ENCODE measurements around the gene AEBP2. TPM values are rescaled to one million over a fixed set of nuclear protein-coding genes. Genes with fewer than 3 reads are reported as not detected.

AEBP2 gene
- total RNA-seq, 1 experiment from 2014 or later, result 12.3 TPM

DNA sequence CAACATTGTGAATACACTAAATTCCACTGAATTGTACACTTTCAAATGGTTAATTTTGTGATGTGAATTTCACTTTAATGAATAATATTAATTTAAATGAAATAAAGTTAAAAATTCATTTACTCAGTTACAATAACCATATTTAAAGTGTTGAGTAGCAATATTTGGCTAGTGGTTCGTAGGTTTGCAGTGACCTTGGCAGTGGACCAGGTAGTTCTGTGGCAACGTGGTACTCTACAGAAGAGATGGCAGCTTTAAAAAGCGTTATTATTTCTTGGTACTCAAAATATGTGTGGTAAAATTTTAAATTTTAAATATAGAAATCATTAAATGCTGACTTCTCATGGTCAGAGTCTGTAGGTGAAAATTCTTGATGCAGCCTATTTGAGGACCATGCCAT lies 51.6 kb downstream of the AEBP2 start:
- Histone ChIP-seq H3K4me3 (ENCODE audit: insufficient read depth, low read depth, low read length) (no peak overlapping the region), H3K27me3 (ENCODE audit: control insufficient read depth, insufficient read depth, low read length) (no peaks in the 10 kb centered on the region), H3K36me3 (replicated peaks; ENCODE audit: control insufficient read depth, insufficient read depth, low read length) (peaks cover 2% of the 10 kb centered on the region; the same call in 1 of the 2 replicates)
- no peak for DNase-seq

DNA sequence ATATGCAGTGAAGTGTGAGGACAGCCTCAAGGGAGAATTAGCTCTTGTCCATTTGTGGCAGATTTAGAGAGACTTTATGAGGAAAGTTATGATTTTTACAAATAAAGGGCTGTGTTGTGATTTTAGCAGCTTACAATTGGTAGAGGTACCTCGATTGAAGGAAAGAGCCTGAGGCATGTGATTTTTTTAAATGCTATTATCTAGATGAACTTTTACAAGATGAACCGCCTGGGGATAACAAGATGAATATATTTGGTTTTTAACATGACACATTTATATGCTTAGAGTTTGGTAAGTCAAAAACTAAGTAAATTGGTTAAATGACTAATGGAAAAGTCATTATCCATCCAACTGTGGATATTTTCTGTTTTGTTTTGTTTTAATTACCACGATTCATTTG lies 52.6 kb downstream of the AEBP2 start:
- no peak overlapping the region for H3K4me3 ChIP-seq (ENCODE audit: insufficient read depth, low read depth, low read length)
- no peaks in the 10 kb centered on the region for H3K27me3 ChIP-seq (ENCODE audit: control insufficient read depth, insufficient read depth, low read length)
- peaks cover 2% of the 10 kb centered on the region; the same call in 1 of the 2 replicates for H3K36me3 ChIP-seq (replicated peaks; ENCODE audit: control insufficient read depth, insufficient read depth, low read length)
- no peak for DNase-seq

DNA sequence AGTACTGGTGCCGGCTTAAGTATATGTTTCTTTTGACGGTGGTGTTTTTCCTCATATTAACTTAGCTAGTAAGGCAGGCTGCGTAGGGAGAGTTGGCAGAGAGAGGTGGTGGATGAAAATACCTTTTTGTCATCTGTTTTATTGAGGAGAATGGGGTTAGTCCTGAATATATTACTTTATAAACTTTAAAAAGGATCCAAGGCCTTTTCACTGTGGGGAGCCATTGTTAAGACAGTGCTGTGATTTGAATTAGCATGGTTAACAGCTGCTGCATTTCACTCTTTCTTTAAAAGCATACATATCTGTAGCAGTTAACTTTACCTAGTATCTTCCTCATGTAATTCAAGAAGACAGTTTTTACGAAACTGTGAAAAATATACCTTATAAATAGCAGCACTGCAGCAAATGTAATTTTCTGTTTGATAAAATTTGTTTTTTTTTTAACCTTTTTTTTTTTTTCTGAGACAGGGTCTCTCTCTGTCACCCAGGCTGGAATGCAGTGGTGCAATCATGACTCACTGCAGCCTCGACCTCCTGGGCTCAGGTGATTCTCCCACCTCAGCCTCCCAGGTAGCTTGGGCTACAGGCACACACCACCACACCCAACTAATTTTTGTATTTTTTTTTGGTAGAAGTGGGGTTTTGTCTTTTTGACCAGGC lies 57.1 kb downstream of the AEBP2 start:
- Histone ChIP-seq H3K36me3 (replicated peaks; ENCODE audit: control insufficient read depth, insufficient read depth, low read length) (peaks cover 4% of the 10 kb centered on the region), H3K27me3 (ENCODE audit: control insufficient read depth, insufficient read depth, low read length) (no peaks in the 10 kb centered on the region), H3K4me3 (ENCODE audit: insufficient read depth, low read depth, low read length) (no peak overlapping the region)
- DNase-seq, result no peak

DNA sequence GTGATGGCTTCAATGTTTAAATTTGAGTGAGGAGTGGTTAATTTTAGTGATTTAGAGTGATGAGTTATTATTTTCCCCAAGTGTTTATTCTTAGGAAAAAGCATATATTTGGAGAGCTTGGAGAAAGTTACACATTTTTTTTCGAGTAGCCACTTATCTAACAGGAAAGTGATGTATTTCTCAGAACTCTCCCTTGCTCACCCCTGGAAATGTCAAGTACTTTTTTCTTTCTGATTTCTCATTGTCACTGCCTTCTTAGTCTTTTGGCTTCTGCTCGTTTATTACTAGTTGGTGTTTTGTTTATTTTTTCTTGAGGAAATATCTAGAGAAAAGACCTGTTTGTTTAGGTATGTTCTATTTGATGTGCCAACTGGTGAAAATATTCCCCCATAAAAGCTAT lies 58.8 kb downstream of the AEBP2 start:
- peaks cover 4% of the 10 kb centered on the region for H3K36me3 ChIP-seq (replicated peaks; ENCODE audit: control insufficient read depth, insufficient read depth, low read length)
- no peaks in the 10 kb centered on the region for H3K27me3 ChIP-seq (ENCODE audit: control insufficient read depth, insufficient read depth, low read length)
- DNase-seq, result no peak
- H3K4me3 ChIP-seq (ENCODE audit: insufficient read depth, low read depth, low read length), result no peak overlapping the region

DNA sequence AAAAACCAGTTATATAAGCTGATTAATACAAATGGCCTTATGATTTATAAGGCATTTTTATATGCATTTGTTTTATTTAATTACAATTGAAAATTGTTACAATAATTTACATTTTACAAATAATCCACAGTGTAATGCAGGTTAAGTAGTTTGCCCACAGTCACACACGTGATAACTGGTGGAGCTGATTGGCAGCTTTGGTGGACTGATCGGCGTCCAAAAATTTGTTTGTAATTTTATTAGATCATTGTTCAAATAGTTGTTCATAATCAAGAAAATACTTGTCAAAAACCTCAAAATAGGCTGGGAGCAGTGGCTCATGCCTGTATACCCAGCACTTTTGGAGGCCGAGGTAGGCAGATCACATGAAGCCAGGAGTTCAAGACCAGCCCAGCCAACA lies 59.7 kb downstream of the AEBP2 start:
- Histone ChIP-seq H3K27me3 (ENCODE audit: control insufficient read depth, insufficient read depth, low read length) (no peaks in the 10 kb centered on the region), H3K36me3 (replicated peaks; ENCODE audit: control insufficient read depth, insufficient read depth, low read length) (peaks cover 3% of the 10 kb centered on the region), H3K4me3 (ENCODE audit: insufficient read depth, low read depth, low read length) (no peak overlapping the region)
- no peak for DNase-seq

DNA sequence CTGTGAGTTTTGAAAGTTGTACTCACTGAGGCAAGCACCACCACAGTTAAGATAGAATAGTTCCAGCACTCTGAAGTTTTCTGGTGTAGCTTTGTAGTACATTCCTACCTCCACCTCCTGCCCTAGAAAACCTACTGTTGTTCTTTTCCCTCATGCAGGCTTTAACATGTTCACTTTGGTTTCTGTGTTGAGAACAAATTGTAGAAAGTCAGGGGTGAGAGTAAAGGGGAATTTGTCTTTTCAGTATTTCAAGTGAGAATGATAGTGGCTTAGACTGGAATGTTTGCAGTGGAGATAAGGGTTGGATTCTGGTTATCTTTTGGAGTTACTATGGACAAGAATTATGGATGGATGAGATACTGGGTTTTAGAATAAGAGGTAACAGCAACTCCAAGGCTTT lies 67.2 kb downstream of the AEBP2 start:
- peaks cover 2% of the 10 kb centered on the region for H3K36me3 ChIP-seq (replicated peaks; ENCODE audit: control insufficient read depth, insufficient read depth, low read length)
- no peak for DNase-seq
- no peaks in the 10 kb centered on the region for H3K27me3 ChIP-seq (ENCODE audit: control insufficient read depth, insufficient read depth, low read length)
- H3K4me3 ChIP-seq (ENCODE audit: insufficient read depth, low read depth, low read length), result no peak overlapping the region

DNA sequence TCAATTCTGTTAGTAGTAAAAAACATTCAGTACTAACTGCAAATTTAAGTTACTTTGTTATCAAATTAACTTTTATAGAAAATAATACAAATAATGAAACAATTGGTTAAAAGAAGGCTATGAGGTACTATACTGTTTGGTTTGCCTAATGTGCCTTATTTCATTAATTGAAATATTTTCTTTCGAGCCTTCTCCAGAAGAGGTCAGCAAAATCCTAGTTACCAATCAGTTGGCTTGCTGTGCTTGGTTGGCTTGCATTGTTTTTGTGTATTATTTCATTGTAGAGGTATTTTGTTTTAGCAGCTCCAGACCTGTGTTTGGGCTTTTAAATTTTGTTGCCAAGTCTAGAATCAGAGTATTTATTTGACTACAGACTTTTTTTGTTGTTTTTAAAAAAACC lies 68.5 kb downstream of the AEBP2 start:
- no peaks in the 10 kb centered on the region for H3K27me3 ChIP-seq (ENCODE audit: control insufficient read depth, insufficient read depth, low read length)
- H3K4me3 ChIP-seq (ENCODE audit: insufficient read depth, low read depth, low read length), result no peak overlapping the region
- H3K36me3 ChIP-seq (replicated peaks; ENCODE audit: control insufficient read depth, insufficient read depth, low read length), result peaks cover 3% of the 10 kb centered on the region
- DNase-seq, result no peak

DNA sequence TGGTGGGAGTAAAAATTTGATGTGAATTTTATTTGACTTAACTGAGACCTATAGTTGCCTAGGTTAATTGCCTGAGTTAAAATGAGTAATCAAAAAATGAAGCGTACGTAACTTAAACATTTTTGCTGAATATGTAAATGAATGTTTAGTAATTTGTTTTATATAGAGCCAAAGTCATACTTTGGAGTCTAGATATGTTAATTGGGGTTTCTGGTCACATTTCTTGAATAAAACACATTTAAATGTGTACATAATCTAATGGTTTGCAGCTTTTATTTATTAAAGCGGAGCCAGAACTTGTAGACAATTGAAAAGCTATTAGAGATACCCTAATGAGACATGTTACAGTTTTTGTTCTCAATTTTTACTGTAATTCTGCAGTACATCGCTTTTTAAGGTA lies 71.2 kb downstream of the AEBP2 start:
- no peak for DNase-seq

DNA sequence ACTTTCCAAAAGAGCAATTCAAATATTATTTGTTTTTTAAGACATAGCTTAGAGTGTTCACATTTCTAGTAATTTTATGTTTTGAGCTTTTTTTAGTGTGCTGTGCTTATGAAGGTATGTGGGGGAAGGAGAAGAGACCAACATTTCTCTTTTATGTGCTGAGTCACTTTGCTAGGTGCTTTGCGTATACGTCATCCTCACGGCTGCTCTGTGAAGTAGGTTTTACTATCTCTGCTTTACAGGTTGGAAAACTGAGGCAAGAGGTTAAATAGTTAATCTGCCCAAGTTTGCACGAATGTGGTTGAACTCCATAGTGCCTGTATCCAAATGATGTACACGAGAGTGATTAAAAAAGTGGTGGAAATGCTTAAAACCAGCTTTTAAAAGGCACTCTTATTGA lies 75.9 kb downstream of the AEBP2 start:
- H3K4me3 ChIP-seq (ENCODE audit: insufficient read depth, low read depth, low read length), result no peak overlapping the region
- H3K36me3 ChIP-seq (replicated peaks; ENCODE audit: control insufficient read depth, insufficient read depth, low read length), result peaks cover 2% of the 10 kb centered on the region
- DNase-seq, result no peak
- no peaks in the 10 kb centered on the region for H3K27me3 ChIP-seq (ENCODE audit: control insufficient read depth, insufficient read depth, low read length)

More for the DNA sequence above, 71.2 kb downstream of the AEBP2 start:
- no peaks in the 10 kb centered on the region for H3K27me3 ChIP-seq (ENCODE audit: control insufficient read depth, insufficient read depth, low read length)
- H3K36me3 ChIP-seq (replicated peaks; ENCODE audit: control insufficient read depth, insufficient read depth, low read length), result peaks cover 3% of the 10 kb centered on the region
- no peak overlapping the region for H3K4me3 ChIP-seq (ENCODE audit: insufficient read depth, low read depth, low read length)

DNA sequence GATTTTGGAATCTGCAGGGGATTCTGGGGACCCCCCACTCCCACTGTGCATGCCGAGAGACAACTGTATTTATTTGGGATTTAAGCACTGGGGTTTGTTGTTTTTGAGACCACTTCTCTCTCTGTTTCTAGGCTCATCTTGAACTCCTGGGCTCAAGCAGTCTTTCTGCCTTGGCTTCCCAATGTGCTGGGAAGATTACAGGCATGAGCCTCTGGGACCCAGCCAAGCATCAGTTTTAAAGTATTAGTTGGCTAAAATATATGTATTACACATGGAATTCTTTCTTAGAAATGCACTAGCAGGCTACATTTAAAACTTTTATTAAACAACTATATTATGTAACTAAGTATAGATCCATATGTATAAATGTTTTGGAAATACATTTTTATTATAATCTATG lies 78.3 kb downstream of the AEBP2 start:
- no peak for DNase-seq
- no peak overlapping the region for H3K4me3 ChIP-seq (ENCODE audit: insufficient read depth, low read depth, low read length)
- no peaks in the 10 kb centered on the region for H3K27me3 ChIP-seq (ENCODE audit: control insufficient read depth, insufficient read depth, low read length)
- peaks cover 2% of the 10 kb centered on the region for H3K36me3 ChIP-seq (replicated peaks; ENCODE audit: control insufficient read depth, insufficient read depth, low read length)

DNA sequence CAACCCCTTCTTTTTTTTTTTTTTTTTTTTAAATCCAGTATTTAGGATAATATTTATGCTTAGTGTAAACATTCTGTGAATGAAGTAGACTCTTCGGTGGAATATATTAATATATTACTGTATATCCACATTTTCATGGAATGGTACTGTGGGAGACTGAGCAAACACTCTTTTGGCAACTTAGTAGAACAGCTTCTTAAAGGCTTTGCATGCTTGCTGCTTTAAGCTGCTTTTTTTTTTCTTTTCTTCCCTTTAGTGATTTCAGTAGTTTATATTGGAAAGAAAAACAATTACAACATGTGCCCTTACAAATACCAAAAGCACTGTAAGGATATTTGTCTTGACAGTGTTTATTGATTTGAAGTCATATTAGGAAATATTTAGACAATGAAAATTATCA lies 78.9 kb downstream of the AEBP2 start:
- H3K36me3 ChIP-seq (replicated peaks; ENCODE audit: control insufficient read depth, insufficient read depth, low read length), result peaks cover 1% of the 10 kb centered on the region

DNA sequence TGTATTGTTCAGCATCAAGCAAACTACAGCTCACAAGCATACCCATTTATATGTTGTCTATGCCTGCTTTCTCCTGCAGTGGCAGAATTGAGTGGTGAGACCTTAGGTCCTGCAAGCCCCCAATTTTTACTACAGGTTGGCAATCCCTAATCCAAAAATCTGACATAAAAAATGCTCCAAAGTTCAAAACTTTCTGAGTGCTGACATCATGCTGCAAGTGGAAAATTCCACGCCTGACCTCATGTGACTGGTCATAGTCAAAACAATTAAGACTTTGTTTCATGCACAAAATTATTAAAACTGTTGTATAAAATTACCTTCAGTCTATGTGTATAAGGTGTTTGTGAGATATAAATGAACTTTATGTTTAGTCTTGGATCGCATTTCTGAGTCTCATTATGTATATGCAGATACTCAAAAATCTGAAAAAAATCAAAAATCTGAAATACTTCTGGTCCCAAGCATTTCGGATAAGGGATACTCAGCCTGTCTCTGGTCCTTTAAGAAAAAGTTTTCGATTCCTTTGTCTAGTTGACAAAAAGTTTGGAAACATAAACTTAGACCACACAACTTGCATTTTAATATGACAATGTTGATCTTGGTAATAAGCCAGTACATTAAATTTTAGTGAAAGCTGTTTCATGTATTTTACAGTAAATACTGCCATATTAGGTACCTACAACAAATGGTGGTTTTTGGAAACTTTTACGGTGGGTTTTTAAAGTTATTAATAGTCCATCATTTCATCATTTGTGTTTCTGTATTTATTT lies 81.5 kb downstream of the AEBP2 start:
- peaks cover 1% of the 10 kb centered on the region for H3K36me3 ChIP-seq (replicated peaks; ENCODE audit: control insufficient read depth, insufficient read depth, low read length)
- no peaks in the 10 kb centered on the region for H3K27me3 ChIP-seq (ENCODE audit: control insufficient read depth, insufficient read depth, low read length)
- no peak for DNase-seq
- no peak overlapping the region for H3K4me3 ChIP-seq (ENCODE audit: insufficient read depth, low read depth, low read length)

More for the DNA sequence above, 78.9 kb downstream of the AEBP2 start:
- Histone ChIP-seq H3K27me3 (ENCODE audit: control insufficient read depth, insufficient read depth, low read length) (no peaks in the 10 kb centered on the region), H3K4me3 (ENCODE audit: insufficient read depth, low read depth, low read length) (no peak overlapping the region)
- no peak for DNase-seq

DNA sequence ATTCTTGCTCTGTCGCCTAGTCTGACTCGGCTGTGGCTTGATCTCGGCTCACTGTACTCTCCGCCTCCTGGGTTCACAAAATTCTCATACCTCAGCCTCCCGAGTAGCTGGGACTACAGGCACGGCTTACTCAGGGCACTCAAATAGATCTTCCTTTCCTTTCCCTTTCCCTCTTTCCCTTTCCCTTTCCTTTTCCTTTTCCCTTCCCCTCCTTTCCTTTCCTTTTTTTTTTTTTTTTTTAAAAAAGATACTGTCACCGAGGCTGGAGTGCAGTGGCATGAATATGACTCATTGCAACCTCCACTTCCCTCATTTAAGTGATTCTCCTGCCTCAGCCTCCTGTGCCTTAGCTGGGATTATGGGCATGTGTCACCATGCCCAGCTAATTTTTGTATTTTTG lies 86.0 kb downstream of the AEBP2 start:
- DNase-seq, result no peak
- Histone ChIP-seq H3K36me3 (replicated peaks; ENCODE audit: control insufficient read depth, insufficient read depth, low read length) (no peaks in the 10 kb centered on the region), H3K27me3 (ENCODE audit: control insufficient read depth, insufficient read depth, low read length) (no peaks in the 10 kb centered on the region), H3K4me3 (ENCODE audit: insufficient read depth, low read depth, low read length) (no peak overlapping the region)

DNA sequence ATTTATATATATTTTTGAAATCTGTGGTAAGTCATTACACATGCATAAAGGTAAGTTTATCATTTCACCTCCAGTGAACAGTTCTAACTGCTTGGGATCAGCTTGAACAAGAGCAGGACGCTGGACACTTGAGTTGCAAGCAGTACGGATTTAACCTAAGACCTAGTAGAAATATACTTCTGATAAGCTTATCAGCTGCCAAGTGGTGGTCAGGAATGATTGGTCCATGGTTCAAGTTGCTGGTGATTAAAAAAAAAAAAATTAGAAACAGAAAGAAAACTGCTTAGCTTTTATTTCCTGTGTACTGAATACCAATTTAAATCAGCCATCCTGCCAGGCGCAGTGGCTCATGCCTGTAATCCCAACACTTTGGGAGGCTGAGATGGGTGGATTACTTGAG lies 88.6 kb downstream of the AEBP2 start:
- no peaks in the 10 kb centered on the region for H3K36me3 ChIP-seq (replicated peaks; ENCODE audit: control insufficient read depth, insufficient read depth, low read length)

DNA sequence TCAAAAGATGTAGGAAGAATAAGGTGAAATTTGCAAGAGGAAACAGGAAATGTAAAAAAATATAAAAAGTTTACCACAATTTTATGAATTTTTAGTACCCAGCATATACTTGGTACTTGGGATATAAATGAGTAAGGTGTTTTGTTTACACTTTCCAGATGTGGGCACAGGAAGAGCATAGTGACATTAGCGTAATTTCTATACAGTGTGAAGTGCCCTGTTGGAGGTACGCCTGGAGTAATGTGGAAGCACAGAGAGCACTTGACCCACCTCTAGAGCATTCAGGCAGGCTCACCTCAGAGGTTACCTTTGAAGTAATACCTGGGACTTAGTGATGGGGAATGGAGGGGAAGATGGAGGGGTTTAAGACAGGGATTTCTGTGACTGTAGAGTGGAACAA lies 89.5 kb downstream of the AEBP2 start:
- Histone ChIP-seq H3K36me3 (replicated peaks; ENCODE audit: control insufficient read depth, insufficient read depth, low read length) (no peaks in the 10 kb centered on the region), H3K4me3 (ENCODE audit: insufficient read depth, low read depth, low read length) (no peak overlapping the region), H3K27me3 (ENCODE audit: control insufficient read depth, insufficient read depth, low read length) (no peaks in the 10 kb centered on the region)
- no peak for DNase-seq

More for the DNA sequence above, 88.6 kb downstream of the AEBP2 start:
- Histone ChIP-seq H3K27me3 (ENCODE audit: control insufficient read depth, insufficient read depth, low read length) (no peaks in the 10 kb centered on the region), H3K4me3 (ENCODE audit: insufficient read depth, low read depth, low read length) (no peak overlapping the region)
- DNase-seq, result no peak
